ENCODE measurements around the gene CDYL. TPM values are rescaled to one million over a fixed set of nuclear protein-coding genes. Genes with fewer than 3 reads are reported as not detected.
A peak's percentile ranks its signal among the peaks of the same experiment; 100 is the strongest.

CDYL gene
- total RNA-seq, 1 donor from 2014 or later = 11.8 TPM

DNA sequence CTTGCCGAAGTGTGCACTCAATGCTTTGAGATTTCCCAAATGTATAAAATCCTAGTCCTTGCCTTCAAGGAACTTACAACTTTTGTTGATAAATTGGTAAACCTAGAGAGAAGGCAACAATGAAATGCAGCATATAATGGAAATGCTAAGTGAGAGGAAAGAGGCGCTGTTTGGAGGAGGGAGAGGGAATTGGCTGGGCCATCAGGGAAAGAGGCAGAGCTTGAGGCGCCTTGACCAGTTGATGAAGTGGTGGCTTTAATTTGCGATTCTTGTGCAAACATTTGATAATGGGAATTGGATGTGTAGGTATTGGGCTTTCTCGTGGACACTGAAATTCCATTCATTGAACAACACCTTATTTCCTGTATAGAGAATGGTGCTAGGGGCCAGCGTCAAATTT is 1.9 kb upstream of the CDYL start:
- no peak for DNase-seq (ENCODE audit: low spot score)
- ATAC-seq = no peak

GRCh38 chr6:4774715-4775493 is 1.3 kb upstream of the CDYL start:
- DNase-seq (ENCODE audit: low spot score) (no peak), ATAC-seq (no peak)

- DNase-seq (ENCODE audit: low spot score) = peak; percentile 82
- ATAC-seq = peak; percentile 82
Observed at GRCh38 chr6:4775494-4776130, 592 bp upstream of the CDYL start.

DNA sequence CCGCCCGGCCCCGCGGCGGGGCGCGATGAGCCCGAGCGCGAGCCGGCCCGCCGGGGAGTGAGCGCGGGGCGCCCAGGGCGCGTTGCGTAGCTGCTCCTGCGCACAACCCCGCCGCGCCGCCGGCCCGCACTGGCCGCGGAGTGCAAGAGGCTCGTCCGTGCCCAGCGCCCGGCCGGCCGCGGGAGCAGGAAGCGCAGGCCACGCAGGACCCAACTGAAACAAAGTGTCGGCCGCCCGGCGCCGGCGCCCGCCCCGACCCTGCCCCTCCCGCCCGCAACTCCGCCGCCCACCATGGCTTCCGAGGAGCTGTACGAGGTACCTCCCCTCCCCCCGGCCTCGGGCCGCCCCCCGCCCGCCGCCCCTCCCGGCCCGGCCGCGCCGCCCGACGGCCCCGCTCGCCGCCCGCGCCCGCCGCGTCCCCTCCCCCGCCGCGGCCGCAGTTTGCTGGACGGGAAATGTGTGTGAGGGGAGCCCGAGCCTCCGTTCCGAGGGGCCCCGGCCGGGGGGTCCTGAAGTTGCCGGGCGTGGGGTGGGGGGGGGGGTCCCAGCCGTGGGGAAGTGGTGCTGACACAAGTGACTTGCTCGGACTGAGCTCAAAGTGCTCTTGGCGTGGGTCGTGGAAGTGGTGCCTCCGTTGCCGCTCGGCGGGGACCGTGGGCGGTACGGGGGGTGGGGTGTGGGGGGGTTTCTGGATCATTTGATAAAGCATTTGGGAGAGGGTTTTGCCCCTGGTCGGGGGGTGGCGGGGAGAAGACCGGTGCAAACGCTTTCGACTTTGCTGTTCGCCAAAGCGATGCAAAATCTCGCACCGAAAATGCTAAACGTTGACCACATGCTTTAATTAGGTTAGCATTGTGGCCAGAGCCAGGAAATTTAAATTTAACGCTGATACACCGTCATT is 539 bp downstream of the CDYL start:
- DNase-seq (ENCODE audit: low spot score) (no peak), ATAC-seq (no peak)

DNA sequence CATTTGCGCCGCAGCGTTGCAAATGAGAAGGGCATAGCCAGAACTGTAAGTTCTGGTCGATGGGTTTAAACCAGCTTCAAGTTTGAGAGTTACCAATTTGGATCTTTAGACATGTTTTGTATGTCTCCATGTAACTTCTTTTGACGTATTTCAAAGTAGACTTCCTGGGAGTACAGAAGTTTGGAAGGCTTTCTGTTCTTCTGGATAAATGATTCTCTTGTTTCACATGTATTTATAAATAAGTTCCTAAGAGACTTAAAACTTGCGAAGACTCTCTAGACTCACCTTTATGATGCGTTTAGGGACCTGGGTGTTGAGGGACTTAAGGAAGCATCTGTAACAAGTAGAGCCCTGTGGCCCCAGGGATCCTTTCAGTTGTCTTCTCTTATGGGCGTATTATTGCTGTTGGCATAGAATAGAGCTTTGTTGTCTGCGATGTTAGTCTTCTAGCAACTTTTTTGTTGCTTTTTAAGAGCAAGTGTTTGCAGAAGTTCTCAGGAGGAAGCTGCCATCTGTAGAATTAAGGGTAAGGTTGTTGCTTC is 1.3 kb downstream of the CDYL start:
- ATAC-seq (no peak), DNase-seq (ENCODE audit: low spot score) (no peak)

GRCh38 chr6:4778086-4778485 is 1.9 kb downstream of the CDYL start:
- DNase-seq (ENCODE audit: low spot score) (no peak), ATAC-seq (no peak)

DNA sequence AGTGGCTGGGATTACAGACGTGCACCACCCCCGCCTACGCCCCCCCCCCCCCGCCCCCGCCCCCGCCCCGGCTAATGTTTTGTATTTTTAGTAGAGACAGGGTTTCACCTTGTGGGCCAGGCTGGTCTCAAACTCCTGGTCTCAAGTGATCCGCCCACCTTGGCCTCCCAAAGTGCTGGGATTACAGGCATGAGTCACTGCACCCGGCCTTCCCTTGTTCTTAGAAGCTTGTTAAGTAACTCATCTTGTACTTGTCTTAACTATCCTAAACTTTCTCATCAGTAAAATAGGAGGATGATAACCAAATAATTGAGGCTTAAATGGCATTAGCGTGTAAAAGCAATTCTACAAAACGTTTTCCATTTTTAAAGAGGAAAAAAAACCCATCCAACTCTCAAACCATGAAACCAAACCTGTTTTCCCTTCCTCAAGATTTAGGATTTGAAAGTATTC is 4.2 kb downstream of the CDYL start:
- DNase-seq (ENCODE audit: low spot score) = no peak

GRCh38 chr6:4781426-4781825 is 5.2 kb downstream of the CDYL start:
- no peak for DNase-seq (ENCODE audit: low spot score)

More for the DNA sequence above, 4.2 kb downstream of the CDYL start:
- ATAC-seq = no peak

DNA sequence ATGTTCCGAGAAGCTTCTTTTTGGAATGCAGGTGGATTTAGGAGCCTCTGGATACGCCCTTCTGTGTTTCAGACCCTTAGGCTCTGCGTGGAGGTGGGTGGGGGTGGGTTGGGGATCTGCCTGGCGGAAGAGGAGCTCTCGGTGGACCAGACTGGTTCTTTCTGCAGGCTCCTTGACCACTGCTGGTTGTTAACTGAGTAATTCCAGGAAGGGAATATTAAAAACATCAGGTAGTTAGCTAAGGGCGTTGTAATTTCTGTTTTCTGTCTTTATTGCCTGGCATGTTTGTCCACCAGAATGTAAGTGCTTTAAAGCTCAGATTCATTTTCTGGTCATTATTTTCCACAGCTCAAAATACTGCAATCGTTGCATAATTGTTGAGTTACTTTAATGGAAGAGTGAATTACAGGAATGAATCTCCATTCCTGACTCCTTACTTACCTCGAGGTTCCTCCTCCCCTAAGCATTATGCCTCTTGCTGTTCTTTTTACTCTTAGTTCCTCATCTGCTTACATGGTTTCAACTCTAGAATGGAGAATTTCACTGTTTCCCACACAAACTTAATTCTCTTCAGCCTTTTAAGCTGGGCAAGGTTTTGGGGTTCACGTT is 5.9 kb downstream of the CDYL start:
- no peak for DNase-seq (ENCODE audit: low spot score)

More at GRCh38 chr6:4781426-4781825, 5.2 kb downstream of the CDYL start:
- no peak for ATAC-seq

DNA sequence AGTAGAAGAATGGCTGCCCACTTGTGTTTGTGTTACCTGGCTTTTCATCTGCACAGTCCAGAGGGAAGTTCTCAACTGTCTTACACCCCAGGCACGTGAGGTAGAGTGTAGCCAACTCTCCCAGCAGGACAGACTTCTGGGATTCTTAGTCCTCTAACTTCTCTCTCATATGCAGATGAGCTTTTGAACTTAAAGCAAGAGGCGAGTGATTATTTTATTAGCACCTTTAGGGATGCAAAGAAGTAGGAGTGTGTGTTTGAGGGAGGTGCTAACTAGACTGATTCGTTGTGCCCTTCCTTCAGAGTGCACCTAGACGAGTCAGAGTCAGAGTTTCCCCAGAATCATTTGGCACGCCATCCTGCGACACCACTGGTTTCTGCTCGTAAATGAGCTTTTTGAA is 10.8 kb downstream of the CDYL start:
- DNase-seq (ENCODE audit: low spot score) = no peak
- ATAC-seq = no peak

More for the DNA sequence above, 5.9 kb downstream of the CDYL start:
- ATAC-seq = no peak

GRCh38 chr6:4788482-4788881 is 12.3 kb downstream of the CDYL start:
- no peak for ATAC-seq
- no peak for DNase-seq (ENCODE audit: low spot score)

GRCh38 chr6:4788953-4789584 is 12.9 kb downstream of the CDYL start:
- ATAC-seq = no peak
- no peak for DNase-seq (ENCODE audit: low spot score)

DNA sequence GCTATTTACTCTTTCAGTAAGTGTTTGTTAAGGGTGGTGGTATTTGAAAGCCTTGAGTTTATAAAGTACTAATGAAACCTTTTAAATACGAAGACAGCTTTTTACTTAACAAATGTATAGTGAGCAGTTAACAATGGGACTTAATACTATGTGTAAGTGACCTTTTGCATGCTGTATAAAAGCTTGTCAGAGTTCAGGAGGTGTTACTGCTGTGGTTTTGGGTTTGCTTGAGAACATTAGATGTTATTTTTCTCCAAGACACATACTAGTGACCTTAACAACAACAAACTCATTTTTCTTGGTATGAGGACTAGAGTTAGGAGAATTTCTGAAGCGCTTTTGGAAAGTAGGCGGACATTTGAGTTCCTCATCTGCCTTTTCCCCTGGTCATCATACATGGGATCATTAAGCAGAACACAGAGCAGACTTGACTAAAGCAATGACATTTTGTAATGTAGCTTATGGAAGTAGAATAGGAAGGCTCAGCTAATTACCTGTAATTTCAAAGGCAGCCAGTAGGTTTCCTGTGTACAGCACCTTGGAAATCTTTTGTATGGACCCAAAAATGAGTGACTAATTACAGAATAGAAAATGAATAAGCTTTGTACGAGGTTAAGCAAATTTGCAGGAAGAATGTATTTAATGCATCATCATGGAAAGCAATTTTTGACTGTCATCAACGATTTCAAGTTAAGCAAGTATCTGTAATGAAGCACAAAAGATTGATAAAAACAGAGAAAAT is 14.1 kb downstream of the CDYL start:
- DNase-seq (ENCODE audit: low spot score) (no peak), ATAC-seq (no peak)

- DNase-seq (ENCODE audit: low spot score) (no peak), ATAC-seq (peak; percentile 40)
Observed at GRCh38 chr6:4794140-4794707, 18.0 kb downstream of the CDYL start.

GRCh38 chr6:4797587-4797986 is 21.4 kb downstream of the CDYL start:
- no peak for ATAC-seq
- DNase-seq (ENCODE audit: low spot score) = no peak

DNA sequence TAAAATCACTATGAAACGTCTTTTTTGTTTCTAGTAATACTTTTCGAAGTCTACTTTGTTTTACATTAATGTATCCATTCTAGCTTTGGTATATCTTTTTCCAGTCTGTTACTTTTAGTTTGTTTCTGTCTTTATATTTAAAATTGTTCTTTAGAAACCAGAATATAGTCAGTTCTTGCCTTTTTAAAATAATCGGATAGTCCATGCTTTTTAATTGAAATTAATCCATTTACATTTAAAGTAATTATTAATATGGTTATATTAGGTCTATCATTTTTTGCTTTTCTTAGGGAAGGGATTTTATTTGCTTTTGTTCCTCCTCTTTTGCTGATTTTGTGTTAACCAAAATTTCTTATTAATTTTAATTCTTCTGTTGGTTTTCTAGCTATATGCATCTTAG is 23.7 kb downstream of the CDYL start:
- DNase-seq (ENCODE audit: low spot score) = no peak
- ATAC-seq = no peak

GRCh38 chr6:4800662-4801061 is 24.5 kb downstream of the CDYL start:
- no peak for ATAC-seq
- no peak for DNase-seq (ENCODE audit: low spot score)

DNA sequence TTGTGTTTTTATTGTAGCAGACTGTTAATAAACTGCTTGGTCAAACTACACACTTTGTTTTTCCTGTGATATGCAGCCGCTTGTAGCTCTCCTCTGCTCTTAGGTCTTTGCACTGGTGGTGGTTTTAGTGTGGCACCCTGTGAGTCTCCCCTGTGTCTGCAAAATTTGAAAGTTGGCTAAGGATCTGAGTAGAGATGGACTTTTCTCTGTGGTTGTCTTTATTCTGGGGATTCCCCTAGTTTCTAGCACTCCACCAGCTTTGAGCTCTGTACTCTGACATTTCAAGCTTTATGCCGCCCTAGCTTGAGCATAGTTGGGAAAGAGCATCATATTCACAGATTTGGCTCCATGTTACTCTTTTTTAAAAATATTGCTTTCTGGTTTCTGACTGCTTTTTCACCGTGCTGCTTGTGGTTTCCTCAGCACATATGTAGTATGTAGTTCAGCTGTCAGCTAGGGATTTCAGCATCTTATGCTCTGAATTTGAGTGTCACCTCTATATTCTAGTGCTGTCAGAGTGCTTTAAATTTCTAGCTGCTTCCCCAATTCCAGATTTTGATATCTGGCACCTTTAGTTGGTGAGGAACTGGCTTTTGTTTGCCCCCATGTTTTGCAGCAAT is 25.4 kb downstream of the CDYL start:
- ATAC-seq (peak; percentile 80), DNase-seq (ENCODE audit: low spot score) (no peak)
